Activated CD8-positive, alpha-beta T cell treated with anti-CD3 and anti-CD28 coated beads for 36 hours (primary cell): Measurements from ENCODE around the gene UNC45B. TPM values are rescaled to one million over a fixed set of nuclear protein-coding genes. Genes with fewer than 3 reads are reported as not detected.

ENCODE experiments used
- ATAC-seq: fragments of 200-7000 bp; cut with Tn5 transposase; one replicate; pipeline ENCODE4 v1.10.0; 2021; ENCODE audit warnings: mild to moderate bottlenecking, moderate library complexity
- CTCF ChIA-PET: fragments of 350-600 bp; sonication (Branson Sonifier 250); formaldehyde crosslinking; loops from one replicate; lab custom pipeline; 2021; ENCODE audit warnings: antibody characterized with exemption; lab: Charles Lee
- POLR2A ChIA-PET: fragments of 350-600 bp; sonication (Branson Sonifier 250); formaldehyde crosslinking; loops from one replicate; lab custom pipeline; 2021; ENCODE audit warnings: antibody characterized with exemption; lab: Charles Lee
- DNase-seq: peaks from one replicate; pipeline ENCODE4 v3.0.0-alpha.2; 2020
- H3K27ac Mint-ChIP-seq: one replicate; pipeline ENCODE4 v1.8.0; 2021; ENCODE audit warnings: mild to moderate bottlenecking, mixed read lengths
- H3K27me3 Mint-ChIP-seq: one replicate; pipeline ENCODE4 v1.8.0; 2021; ENCODE audit warnings: mixed read lengths
- H3K36me3 Mint-ChIP-seq: one replicate; pipeline ENCODE4 v1.8.0; 2021; ENCODE audit warnings: low read depth, mixed read lengths
- H3K4me1 Mint-ChIP-seq: one replicate; pipeline ENCODE4 v1.8.0; 2021; ENCODE audit warnings: low read depth, mixed read lengths
- H3K4me3 Mint-ChIP-seq: one replicate; pipeline ENCODE4 v1.8.0; 2021; ENCODE audit warnings: mild to moderate bottlenecking, moderate library complexity, mixed read lengths
- H3K9me3 Mint-ChIP-seq: one replicate; pipeline ENCODE4 v1.8.0; 2021; ENCODE audit warnings: mixed read lengths
- intact Hi-C: fragments of 100-400 bp; cut with micrococcal nuclease; formaldehyde crosslinking; loops from one replicate; pipeline ENCODE4 v1.10.0; 2022
- total RNA-seq, 2 experiments: library from RNA; stranded (reverse); gene quantifications; one replicate each; pipeline ENCODE4 v1.2.3, GENCODE V29; 2021
- TF ChIP-seq, protein P1 (sequence below): fragments of 200-600 bp; IDR thresholded peaks from one replicate; pipeline ENCODE4 v1.8.0; 2022; ENCODE audit warnings: antibody characterized with exemption, mild to moderate bottlenecking

UNC45B gene
- total RNA-seq, 2 experiments from 2014 or later = 0.11 TPM; not detected in 1

GRCh38 chr17:35121315-35121714 lies 26.3 kb upstream of the UNC45B start, which contains the start of gene FNDC8:
FNDC8 (plus strand) TSS chr17:35121615; CDS start chr17:35121694, 79 bp downstream.
- ChIA-PET POLR2A (interaction anchor here (1.2 to 3.2 kb wide), 2 partner anchors 7 to 9 kb away, joined by 5 to 15 read pairs; no protein-coding TSS in a partner anchor), CTCF (interaction anchor here (0.8 to 3.8 kb wide), 4 partner anchors 9 to 577 kb away, joined by 4 to 33 read pairs (median 18); no protein-coding TSS in a partner anchor)
- Mint-ChIP-seq H3K27me3 (no peaks in the 10 kb centered on the region), H3K27ac (no peak within 1 kb of the TSS), H3K9me3 (no peaks in the 10 kb centered on the region), H3K36me3 (peaks cover 19% of the 10 kb centered on the region), H3K4me1 (peaks cover 21% of the 10 kb centered on the region), H3K4me3 (no peak within 1 kb of the TSS)
- intact Hi-C loops = loop anchor here (5.0 kb wide), 2 partner anchors 124 to 579 kb away; no protein-coding TSS in a partner anchor
- no peak for DNase-seq
- no peak for ATAC-seq
- TF ChIP-seq, protein P1, sequence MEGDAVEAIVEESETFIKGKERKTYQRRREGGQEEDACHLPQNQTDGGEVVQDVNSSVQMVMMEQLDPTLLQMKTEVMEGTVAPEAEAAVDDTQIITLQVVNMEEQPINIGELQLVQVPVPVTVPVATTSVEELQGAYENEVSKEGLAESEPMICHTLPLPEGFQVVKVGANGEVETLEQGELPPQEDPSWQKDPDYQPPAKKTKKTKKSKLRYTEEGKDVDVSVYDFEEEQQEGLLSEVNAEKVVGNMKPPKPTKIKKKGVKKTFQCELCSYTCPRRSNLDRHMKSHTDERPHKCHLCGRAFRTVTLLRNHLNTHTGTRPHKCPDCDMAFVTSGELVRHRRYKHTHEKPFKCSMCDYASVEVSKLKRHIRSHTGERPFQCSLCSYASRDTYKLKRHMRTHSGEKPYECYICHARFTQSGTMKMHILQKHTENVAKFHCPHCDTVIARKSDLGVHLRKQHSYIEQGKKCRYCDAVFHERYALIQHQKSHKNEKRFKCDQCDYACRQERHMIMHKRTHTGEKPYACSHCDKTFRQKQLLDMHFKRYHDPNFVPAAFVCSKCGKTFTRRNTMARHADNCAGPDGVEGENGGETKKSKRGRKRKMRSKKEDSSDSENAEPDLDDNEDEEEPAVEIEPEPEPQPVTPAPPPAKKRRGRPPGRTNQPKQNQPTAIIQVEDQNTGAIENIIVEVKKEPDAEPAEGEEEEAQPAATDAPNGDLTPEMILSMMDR = no peak

GRCh38 chr17:35127751-35128514 lies 19.7 kb upstream of the UNC45B start:
- Mint-ChIP-seq H3K4me1 (peaks cover 3% of the 10 kb centered on the region), H3K36me3 (peaks cover 23% of the 10 kb centered on the region), H3K27me3 (no peaks in the 10 kb centered on the region), H3K27ac (no peak overlapping the region), H3K9me3 (no peaks in the 10 kb centered on the region), H3K4me3 (no peak overlapping the region)
- ChIA-PET CTCF (interaction anchor here (0.7 to 3.3 kb wide), 2 partner anchors 9 to 13 kb away, joined by 3 to 19 read pairs; partner anchors contain the start of gene RAD51D), POLR2A (interaction anchor here (1.1 to 4.8 kb wide), 5 partner anchors 8 to 13 kb away, joined by 4 to 26 read pairs (median 10); partner anchors contain the start of genes NLE1 and RAD51D)
- intact Hi-C loops = no loop called here
- TF ChIP-seq, protein P1 = no peak
- ATAC-seq (no peak), DNase-seq (no peak)

- H3K4me3 Mint-ChIP-seq = no peak overlapping the region
- H3K9me3 Mint-ChIP-seq = no peaks in the 10 kb centered on the region
- peaks cover 3% of the 10 kb centered on the region for H3K4me1 Mint-ChIP-seq
- no peak for ATAC-seq
- DNase-seq = no peak
- intact Hi-C loops = no loop called here
- H3K27me3 Mint-ChIP-seq = no peaks in the 10 kb centered on the region
- ChIA-PET POLR2A (interaction anchor here (1.1 to 4.8 kb wide), 8 partner anchors 7 to 120 kb away, joined by 3 to 26 read pairs (median 10); partner anchors contain the start of genes NLE1 and RAD51D), CTCF (interaction anchor here (1.2 to 3.3 kb wide), 3 partner anchors 9 to 11 kb away, joined by 3 to 19 read pairs (median 12); partner anchors contain the start of genes FNDC8 and RAD51D)
- H3K36me3 Mint-ChIP-seq = peaks cover 35% of the 10 kb centered on the region
- H3K27ac Mint-ChIP-seq = peak overlapping the region; percentile 11
- TF ChIP-seq, protein P1 = no peak
Measured at GRCh38 chr17:35129154-35129972, 18.3 kb upstream of the UNC45B start.

DNA sequence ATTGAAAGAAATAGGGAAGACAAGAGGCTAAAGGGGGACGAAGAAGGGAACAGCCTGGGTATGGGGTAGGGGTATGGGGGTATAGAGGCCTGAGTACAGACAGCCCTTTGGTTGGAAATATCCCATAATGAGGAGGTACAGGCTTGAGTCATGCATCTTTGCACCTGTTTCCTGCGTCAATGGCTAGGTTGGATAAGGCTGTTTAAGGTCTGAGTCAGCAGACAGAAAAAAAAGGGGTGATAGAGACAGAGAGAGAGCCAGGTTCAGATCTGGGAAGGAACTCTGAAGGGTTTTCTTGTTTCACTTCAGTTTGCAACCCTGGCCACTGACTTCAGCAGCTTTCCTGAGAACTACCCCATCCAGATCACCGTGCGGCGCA lies 17.7 kb upstream of the UNC45B start:
- peaks cover 38% of the 10 kb centered on the region for H3K36me3 Mint-ChIP-seq
- CTCF ChIA-PET = interaction anchor here (1.2 to 1.7 kb wide), 2 partner anchors 9 to 11 kb away, joined by 3 to 12 read pairs; partner anchors contain the start of gene FNDC8
- ATAC-seq (peak; percentile 53), DNase-seq (no peak)
- intact Hi-C loops = no loop called here
- H3K9me3 Mint-ChIP-seq = no peaks in the 10 kb centered on the region
- POLR2A ChIA-PET = interaction anchor here (0.6 to 3.1 kb wide), 7 partner anchors 8 to 121 kb away, joined by 3 to 17 read pairs (median 5); partner anchors contain the start of genes FNDC8 and NLE1
- TF ChIP-seq, protein P1 = no peak
- H3K4me3 Mint-ChIP-seq = no peak overlapping the region
- H3K27me3 Mint-ChIP-seq = no peaks in the 10 kb centered on the region
- peaks cover 3% of the 10 kb centered on the region for H3K4me1 Mint-ChIP-seq
- peak overlapping the region; percentile 11 for H3K27ac Mint-ChIP-seq
